Colon (tissue), 2 donors: Measurements from ENCODE around the gene NHS.

ENCODE experiments used
- FAIRE-seq: peaks from 2 replicates; lab custom pipeline; 2012; peaks lifted over from hg19 to GRCh38; lab: Jason Lieb, UNC
- donor health status: control.
- donor health status: control.

Gene NHS

GRCh38 chrX:17590892-17591740, 216.1 kb downstream of the NHS start:
- FAIRE-seq, result no peak

DNA sequence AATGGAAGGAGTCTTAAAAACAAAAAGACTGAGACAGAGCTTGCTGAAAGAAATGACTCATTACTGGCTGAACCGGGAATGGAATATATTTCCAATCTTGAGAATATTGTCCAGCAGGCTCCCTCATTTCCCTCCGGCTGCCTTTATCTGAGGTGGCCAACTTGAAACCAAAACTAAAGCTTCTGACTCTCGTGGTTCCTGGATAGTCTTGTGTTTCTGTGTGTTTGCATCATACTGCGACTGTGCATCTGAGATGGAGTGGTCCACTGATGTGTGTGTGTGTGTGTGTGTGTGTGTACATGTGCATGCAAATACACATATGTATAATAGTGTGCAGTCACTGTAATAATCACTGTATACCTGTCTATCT, 216.7 kb downstream of the NHS start:
- no peak for FAIRE-seq

- FAIRE-seq, result no peak
Measured at GRCh38 chrX:17592117-17592516, 217.1 kb downstream of the NHS start.

DNA sequence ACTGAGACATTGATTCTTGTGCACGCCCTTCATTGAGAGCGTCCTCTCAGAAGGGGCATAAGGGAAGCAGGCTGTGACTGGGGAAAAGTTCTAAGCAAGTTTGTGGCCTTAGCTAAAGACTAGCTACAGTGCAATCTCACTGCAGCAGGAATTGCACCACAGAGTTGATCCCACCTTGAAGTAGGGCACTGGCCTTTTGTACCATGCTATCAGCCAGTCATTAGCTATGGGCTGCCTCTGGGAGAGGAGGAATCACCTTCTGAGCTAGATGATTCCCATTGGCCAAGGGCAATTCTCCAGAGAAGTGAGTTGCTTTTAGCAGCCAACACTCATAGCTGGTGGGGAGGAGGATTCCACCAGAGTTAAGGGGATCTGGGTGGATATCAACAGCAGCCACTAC, 219.7 kb downstream of the NHS start:
- no peak for FAIRE-seq

- no peak for FAIRE-seq
Measured at GRCh38 chrX:17595456-17596035, 220.5 kb downstream of the NHS start.

DNA sequence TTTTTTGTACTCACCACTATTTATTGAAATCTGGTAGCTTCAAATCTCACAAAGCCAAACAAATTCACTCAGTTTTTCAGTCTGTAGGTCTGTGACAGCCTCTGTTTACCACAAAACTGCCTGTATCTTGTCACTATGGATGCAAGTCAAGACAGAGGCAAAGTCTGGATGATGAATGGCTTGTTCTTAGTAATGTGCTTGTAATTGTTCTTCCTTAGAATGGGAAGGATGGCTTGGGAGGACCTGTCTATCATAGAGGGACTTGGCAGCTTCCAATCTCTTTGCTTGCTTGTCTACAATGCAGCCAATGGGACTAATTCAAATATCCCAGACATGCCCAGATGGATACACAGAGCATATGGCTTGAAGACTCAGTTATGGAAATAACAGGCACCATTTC, 221.1 kb downstream of the NHS start:
- no peak for FAIRE-seq

- no peak for FAIRE-seq
Measured at GRCh38 chrX:17596546-17597205, 221.7 kb downstream of the NHS start.

DNA sequence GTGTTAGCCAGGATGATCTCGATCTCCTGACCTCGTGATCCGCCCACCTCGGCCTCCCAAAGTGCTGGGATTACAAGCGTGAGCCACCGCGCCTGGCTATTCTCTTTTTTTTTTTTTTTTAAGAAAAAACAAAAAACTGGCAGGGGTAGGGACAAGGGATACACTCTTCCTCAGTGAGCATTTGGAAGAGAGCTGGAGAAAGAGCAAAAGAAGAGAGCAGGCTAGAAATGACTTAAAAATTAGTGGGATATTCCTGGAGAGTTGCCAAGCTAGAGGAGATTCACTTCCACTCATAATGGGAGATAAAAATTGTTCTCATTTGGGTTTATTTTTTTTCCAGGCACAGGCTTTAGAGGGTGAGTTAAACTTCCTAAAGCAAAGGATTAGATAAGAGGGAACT, 222.3 kb downstream of the NHS start:
- no peak for FAIRE-seq

DNA sequence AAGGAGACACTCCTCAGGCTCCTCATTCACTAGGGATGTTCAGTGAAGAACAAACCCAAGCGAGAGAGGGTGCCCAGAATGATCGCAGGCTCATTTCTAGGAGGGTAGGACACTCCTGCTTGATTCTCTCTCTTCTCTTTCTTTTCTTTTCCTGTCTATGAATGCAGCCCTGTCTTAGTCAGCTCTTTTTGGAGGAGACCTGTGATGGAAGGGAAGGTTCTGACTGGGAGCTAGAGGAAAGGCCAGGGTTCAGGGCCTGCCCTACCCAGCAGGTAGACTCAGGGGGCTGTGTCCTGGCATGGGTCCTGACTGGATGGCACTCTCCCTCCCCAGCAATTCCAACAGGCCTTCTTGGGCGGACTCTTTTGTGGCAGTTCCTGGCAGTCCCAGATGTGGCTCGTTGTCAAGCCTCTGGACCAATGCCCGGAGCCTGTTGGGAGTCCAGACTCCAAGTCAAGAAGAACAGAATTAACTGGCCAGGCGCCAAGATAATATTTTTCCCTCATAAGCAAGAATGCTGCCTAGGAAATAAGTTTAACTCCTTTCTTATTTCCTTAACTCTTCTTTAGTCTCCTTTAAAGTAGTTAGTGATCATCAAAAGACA, 222.9 kb downstream of the NHS start:
- no peak for FAIRE-seq

DNA sequence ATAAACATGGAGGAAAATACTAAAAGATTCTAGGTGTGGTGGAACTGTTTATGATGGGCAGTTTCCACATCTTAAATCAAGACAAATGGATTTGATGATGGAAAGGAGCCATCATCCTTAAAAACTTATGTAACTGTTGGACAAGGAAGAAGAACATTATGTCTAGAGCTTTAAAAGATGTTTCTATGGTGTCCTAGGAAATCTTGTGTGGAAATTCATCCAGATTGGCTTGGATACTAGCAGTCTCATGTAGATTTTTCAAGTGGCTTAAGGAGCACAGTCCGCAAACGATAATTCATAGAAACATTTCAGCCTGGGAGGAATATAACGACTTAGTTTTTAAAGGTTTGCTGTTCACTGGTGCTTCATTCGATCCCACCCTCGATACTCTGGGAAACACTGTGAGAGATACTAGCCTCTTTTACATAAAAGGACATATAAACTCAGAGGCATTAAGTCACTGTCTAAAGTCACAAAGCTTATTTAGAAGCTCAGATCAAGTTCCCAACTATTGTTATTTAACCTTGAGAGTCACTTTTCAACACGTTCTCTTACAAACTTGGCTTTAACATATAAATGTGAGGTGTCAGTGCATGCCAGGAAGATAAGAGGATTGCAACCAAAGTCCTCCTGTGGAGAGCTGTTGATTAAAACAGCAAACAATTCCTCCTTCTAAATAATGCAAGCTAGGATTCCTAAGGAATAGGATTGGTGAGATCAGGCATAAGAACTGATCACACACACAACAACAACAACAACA, 226.6 kb downstream of the NHS start:
- FAIRE-seq, result peak; percentile 62

GRCh38 chrX:17602245-17602644, 227.2 kb downstream of the NHS start:
- no peak for FAIRE-seq

DNA sequence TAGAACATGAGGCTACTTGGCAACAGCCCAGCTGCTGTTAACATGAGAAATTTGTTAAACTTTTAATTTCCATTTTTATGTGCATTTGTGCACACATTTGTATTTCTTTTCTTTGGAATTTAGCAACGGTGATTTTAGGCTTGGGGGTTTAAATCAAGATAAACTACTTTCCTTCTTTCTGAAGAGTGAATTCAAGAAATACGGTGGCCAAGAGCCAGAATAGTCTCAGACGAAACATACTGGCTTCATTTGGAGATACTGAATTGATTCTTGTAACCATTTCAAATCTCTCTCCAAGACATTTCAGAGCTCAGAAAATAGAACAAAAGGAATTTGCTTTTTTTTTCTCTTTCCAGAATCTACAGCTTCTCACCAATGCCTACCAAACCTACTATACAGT, 228.2 kb downstream of the NHS start:
- no peak for FAIRE-seq

- FAIRE-seq, result no peak
Measured at GRCh38 chrX:17605676-17606075, 230.7 kb downstream of the NHS start.

DNA sequence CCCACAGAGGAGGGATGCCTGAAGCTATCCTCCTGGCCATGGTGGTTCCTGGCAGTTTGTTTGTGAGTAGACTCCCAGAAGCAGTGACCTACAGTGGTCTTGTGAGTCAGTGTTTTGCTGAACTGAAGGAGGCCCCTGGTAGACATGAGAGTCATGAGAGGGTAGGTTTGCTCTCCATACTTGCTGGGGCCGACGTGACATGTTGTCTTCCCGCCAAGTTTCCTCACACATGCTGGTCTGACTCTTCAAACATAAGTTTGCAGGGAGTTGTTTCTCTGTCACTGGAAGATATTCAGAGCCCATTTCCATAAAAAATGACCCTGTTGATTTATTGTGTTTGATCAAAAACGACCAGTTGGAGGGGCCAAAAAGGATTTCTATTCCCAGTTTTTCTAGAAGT, 231.2 kb downstream of the NHS start:
- no peak for FAIRE-seq

- FAIRE-seq, result no peak
Measured at GRCh38 chrX:17608888-17609287, 233.9 kb downstream of the NHS start.

GRCh38 chrX:17610788-17611187, 235.8 kb downstream of the NHS start:
- FAIRE-seq, result no peak

DNA sequence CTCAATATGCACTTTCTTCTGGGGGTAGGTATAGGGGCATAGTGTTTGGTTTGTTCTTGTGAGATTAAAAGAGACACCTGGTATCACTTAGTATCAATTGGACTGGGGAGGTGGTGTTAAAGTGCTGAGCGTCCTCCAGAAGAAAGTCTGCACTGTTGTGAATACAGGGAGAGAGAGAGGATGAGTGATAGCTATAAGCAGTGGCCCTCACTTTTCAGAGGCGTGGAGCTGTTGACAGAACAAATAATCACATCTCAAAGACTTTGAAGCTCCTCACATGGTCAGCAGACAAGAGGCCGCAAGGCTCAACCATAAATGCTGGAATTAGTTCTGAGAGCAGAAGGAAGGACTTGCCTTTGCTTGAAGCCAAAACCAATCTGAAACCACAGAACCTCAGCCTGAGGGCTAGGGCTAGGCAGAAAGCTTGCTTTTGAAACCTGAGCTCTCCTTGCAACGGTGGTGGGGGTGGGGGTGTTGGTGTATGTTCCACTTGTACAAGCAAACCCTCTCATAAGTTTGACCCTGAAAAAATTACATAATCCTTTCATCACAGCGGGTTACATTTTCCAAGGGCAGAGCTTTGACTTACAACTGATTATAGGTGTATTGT, 239.1 kb downstream of the NHS start:
- FAIRE-seq, result no peak

DNA sequence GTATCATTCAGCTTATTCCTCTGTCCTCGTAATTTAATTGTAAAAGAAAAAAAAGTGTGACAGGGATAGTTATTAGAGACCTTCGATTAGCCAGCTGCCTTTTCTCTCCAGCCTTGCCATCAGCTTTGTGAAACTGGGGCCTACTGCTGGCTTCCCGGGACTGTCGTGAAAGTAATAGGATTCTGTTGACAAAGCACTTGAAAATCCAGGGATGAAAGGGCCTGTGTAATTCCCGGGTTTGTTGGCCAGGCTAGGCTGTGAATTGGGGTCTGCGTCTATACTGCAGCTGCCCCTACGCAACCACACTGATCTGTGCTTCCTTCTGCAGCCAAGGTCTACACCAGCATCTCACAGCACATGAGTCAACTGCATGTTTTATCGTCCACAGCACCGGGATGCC, 241.9 kb downstream of the NHS start:
- FAIRE-seq, result no peak

DNA sequence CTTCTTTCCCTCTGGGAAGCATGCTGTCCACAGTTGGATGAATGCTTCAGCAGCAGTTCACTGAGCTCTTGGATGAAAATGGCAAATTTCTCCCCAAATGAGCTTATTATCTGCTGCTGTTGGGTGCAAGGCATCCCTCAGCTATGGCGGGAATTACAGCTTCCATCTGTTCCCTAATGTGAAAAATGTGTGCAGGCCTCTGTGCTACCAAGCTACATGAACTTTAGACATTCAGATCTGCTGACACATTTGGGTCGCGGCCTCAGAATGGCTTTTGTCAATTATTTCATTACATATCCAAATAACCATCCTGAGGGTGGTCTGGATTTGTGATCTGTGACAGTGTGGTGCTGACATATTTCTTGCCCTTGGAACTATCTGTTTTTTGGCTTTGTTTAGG, 242.8 kb downstream of the NHS start:
- FAIRE-seq, result no peak

- FAIRE-seq, result no peak
Measured at GRCh38 chrX:17621566-17622270, 246.7 kb downstream of the NHS start.

DNA sequence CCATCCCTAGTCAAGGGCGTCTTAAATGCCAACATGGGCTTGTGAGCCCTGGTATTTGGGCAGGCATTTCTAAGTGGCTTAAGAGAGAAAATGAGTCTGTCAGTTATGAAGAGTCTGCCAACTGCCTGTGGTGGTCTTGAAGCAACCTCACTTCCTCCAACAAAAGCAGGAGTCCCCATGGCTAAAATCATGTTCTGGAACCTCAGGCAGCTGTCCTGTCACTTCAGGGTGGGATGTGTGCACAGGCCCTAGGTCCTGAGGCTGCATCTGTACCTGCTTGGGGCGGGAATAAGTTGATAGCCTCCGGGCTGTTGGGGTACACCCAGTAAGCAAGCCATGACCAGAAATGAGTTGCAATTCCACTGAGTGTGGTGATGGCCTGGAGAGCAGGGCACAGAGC, 247.3 kb downstream of the NHS start:
- FAIRE-seq, result no peak
